ENCODE data around the gene RYR1.

- TF ChIP-seq, protein P1, sequence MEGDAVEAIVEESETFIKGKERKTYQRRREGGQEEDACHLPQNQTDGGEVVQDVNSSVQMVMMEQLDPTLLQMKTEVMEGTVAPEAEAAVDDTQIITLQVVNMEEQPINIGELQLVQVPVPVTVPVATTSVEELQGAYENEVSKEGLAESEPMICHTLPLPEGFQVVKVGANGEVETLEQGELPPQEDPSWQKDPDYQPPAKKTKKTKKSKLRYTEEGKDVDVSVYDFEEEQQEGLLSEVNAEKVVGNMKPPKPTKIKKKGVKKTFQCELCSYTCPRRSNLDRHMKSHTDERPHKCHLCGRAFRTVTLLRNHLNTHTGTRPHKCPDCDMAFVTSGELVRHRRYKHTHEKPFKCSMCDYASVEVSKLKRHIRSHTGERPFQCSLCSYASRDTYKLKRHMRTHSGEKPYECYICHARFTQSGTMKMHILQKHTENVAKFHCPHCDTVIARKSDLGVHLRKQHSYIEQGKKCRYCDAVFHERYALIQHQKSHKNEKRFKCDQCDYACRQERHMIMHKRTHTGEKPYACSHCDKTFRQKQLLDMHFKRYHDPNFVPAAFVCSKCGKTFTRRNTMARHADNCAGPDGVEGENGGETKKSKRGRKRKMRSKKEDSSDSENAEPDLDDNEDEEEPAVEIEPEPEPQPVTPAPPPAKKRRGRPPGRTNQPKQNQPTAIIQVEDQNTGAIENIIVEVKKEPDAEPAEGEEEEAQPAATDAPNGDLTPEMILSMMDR (IDR thresholded peaks at IDR 0.05), result no peak
- no peak for TF ChIP-seq POLR2A (IDR thresholded peaks at IDR 0.05)
- TF ChIP-seq POLR2AphosphoS5 (IDR thresholded peaks at IDR 0.05), result no peak
- TF ChIP-seq EP300 (IDR thresholded peaks at IDR 0.05; ENCODE audit: low read depth), result no peak
Measured at GRCh38 chr19:38385057-38385803, 48.3 kb upstream of the RYR1 start.

All from transverse colon (tissue), 4 donors.